ENCODE measurements around the gene BBS2. TPM values are rescaled to one million over a fixed set of nuclear protein-coding genes. Genes with fewer than 3 reads are reported as not detected.

BBS2 gene
- total and polyA plus RNA-seq, 4 donors = 7.1 to 13.8 (median 11.1) TPM

DNA sequence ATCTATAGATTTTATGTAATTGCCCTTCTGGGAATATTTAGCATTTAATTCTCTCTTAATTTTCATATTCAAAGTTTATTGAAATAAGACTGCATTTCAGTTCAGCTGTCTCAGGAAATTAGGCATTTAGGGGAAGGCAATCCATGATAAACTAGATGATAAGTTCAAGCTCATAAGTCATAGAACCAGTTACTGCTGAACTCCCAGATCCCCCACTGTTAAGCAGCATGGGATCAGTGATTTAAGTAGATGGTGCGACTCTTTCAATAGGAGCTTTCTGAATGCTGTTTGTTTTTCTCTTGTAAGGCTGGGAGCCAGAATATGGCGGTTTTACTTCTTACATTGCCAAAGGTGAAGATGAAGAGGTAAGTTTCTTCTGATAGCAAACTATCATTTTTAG lies 44.6 kb downstream of the BBS2 start:
- Histone ChIP-seq H3K4me1 (ENCODE audit: control insufficient read depth in 4 of 4, insufficient read depth in 4 of 4, low read length in 3 of 4) (no peaks in the 10 kb centered on the region), H3K27ac (ENCODE audit: low read depth in 1 of 2, low read length in 2 of 2) (no peak overlapping the region), H3K36me3 (ENCODE audit: control insufficient read depth in 4 of 4, insufficient read depth in 3 of 4, low read depth in 1 of 4, low read length in 3 of 4) (peaks cover 10 to 69% (median 44%) of the 10 kb centered on the region in 4 donors), H3K9ac (ENCODE audit: low read depth in 1 of 2, low read length in 2 of 2) (no peak overlapping the region), H3K4me3 (ENCODE audit: low read depth in 1 of 3, low read length in 3 of 3) (no peak overlapping the region), H3K27me3 (ENCODE audit: control insufficient read depth in 4 of 4, insufficient read depth in 4 of 4, low read length in 3 of 4) (no peaks in the 10 kb centered on the region), H3K9me3 (ENCODE audit: control insufficient read depth in 4 of 4, low read length in 3 of 4) (no peaks in the 10 kb centered on the region)
- 96% methylated on average over 2 of the region's 2 CpGs for WGBS
- TF ChIP-seq SP1 (IDR thresholded peaks at IDR 0.05) = no peak
- no peak for TF ChIP-seq RXRA (IDR thresholded peaks at IDR 0.05)
- no peak for TF ChIP-seq HNF4G (IDR thresholded peaks at IDR 0.05)
- TF ChIP-seq, protein P1, sequence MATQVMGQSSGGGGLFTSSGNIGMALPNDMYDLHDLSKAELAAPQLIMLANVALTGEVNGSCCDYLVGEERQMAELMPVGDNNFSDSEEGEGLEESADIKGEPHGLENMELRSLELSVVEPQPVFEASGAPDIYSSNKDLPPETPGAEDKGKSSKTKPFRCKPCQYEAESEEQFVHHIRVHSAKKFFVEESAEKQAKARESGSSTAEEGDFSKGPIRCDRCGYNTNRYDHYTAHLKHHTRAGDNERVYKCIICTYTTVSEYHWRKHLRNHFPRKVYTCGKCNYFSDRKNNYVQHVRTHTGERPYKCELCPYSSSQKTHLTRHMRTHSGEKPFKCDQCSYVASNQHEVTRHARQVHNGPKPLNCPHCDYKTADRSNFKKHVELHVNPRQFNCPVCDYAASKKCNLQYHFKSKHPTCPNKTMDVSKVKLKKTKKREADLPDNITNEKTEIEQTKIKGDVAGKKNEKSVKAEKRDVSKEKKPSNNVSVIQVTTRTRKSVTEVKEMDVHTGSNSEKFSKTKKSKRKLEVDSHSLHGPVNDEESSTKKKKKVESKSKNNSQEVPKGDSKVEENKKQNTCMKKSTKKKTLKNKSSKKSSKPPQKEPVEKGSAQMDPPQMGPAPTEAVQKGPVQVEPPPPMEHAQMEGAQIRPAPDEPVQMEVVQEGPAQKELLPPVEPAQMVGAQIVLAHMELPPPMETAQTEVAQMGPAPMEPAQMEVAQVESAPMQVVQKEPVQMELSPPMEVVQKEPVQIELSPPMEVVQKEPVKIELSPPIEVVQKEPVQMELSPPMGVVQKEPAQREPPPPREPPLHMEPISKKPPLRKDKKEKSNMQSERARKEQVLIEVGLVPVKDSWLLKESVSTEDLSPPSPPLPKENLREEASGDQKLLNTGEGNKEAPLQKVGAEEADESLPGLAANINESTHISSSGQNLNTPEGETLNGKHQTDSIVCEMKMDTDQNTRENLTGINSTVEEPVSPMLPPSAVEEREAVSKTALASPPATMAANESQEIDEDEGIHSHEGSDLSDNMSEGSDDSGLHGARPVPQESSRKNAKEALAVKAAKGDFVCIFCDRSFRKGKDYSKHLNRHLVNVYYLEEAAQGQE (IDR thresholded peaks at IDR 0.05) = no peak
- no peak for TF ChIP-seq EGR1 (IDR thresholded peaks at IDR 0.05; ENCODE audit: low read depth in 2 of 2)
- no peak for TF ChIP-seq FOXA1 (IDR thresholded peaks at IDR 0.05)
- TF ChIP-seq, protein P2, sequence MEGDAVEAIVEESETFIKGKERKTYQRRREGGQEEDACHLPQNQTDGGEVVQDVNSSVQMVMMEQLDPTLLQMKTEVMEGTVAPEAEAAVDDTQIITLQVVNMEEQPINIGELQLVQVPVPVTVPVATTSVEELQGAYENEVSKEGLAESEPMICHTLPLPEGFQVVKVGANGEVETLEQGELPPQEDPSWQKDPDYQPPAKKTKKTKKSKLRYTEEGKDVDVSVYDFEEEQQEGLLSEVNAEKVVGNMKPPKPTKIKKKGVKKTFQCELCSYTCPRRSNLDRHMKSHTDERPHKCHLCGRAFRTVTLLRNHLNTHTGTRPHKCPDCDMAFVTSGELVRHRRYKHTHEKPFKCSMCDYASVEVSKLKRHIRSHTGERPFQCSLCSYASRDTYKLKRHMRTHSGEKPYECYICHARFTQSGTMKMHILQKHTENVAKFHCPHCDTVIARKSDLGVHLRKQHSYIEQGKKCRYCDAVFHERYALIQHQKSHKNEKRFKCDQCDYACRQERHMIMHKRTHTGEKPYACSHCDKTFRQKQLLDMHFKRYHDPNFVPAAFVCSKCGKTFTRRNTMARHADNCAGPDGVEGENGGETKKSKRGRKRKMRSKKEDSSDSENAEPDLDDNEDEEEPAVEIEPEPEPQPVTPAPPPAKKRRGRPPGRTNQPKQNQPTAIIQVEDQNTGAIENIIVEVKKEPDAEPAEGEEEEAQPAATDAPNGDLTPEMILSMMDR (IDR thresholded peaks at IDR 0.05; ENCODE audit: low read depth, low read length, missing input control) = no peak
- TF ChIP-seq FOXA2 (IDR thresholded peaks at IDR 0.05) = no peak
- TF ChIP-seq HNF4A (conservative IDR thresholded peaks at IDR 0.05) = no peak
- TF ChIP-seq RAD21 (IDR thresholded peaks at IDR 0.05) = no peak
- no peak for TF ChIP-seq GABPA (IDR thresholded peaks at IDR 0.05 in 1 of 2, conservative IDR thresholded peaks at IDR 0.05 in 1 of 2)
- TF ChIP-seq, protein P3, sequence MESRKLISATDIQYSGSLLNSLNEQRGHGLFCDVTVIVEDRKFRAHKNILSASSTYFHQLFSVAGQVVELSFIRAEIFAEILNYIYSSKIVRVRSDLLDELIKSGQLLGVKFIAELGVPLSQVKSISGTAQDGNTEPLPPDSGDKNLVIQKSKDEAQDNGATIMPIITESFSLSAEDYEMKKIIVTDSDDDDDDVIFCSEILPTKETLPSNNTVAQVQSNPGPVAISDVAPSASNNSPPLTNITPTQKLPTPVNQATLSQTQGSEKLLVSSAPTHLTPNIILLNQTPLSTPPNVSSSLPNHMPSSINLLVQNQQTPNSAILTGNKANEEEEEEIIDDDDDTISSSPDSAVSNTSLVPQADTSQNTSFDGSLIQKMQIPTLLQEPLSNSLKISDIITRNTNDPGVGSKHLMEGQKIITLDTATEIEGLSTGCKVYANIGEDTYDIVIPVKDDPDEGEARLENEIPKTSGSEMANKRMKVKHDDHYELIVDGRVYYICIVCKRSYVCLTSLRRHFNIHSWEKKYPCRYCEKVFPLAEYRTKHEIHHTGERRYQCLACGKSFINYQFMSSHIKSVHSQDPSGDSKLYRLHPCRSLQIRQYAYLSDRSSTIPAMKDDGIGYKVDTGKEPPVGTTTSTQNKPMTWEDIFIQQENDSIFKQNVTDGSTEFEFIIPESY (IDR thresholded peaks at IDR 0.05) = no peak
- TF ChIP-seq, protein P4, sequence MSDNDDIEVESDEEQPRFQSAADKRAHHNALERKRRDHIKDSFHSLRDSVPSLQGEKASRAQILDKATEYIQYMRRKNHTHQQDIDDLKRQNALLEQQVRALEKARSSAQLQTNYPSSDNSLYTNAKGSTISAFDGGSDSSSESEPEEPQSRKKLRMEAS (IDR thresholded peaks at IDR 0.05) = no peak
- no peak for TF ChIP-seq JUND (IDR thresholded peaks at IDR 0.05)
- TF ChIP-seq NR2F2 (IDR thresholded peaks at IDR 0.05) = no peak
- no peak for TF ChIP-seq TAF1 (conservative IDR thresholded peaks at IDR 0.05)
- no peak for DNase-seq (ENCODE audit: low spot score)

DNA sequence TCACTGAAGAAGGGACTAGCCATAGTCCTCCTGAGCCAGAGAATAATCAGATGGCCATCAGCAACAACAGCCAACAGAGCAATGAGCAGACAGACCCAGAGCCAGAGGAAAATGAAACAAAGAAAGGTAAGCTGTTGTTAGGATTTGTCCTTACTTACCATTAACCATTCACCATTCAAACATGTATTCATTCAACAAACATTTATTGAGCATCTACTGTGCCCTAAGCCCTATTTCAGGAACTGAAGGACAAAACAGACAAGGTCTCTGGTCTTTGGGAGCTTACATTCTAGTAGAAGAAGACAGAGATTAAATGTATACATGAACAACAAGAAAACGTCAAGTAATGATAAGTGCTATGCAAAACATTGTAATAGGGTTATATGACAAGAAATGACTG lies 49.2 kb downstream of the BBS2 start:
- no peaks in the 10 kb centered on the region for H3K27me3 ChIP-seq (ENCODE audit: control insufficient read depth in 4 of 4, insufficient read depth in 4 of 4, low read length in 3 of 4)
- no peak for DNase-seq (ENCODE audit: low spot score)
- no peak overlapping the region for H3K9ac ChIP-seq (ENCODE audit: low read depth in 1 of 2, low read length in 2 of 2)
- 97% methylated on average over 1 of the region's 1 CpG for WGBS
- H3K9me3 ChIP-seq (ENCODE audit: control insufficient read depth in 4 of 4, low read length in 3 of 4) = no peaks in the 10 kb centered on the region
- no peaks in the 10 kb centered on the region for H3K4me1 ChIP-seq (ENCODE audit: control insufficient read depth in 4 of 4, insufficient read depth in 4 of 4, low read length in 3 of 4)
- H3K27ac ChIP-seq (ENCODE audit: low read depth in 1 of 2, low read length in 2 of 2) = no peak overlapping the region
- TF ChIP-seq GABPA (IDR thresholded peaks at IDR 0.05 in 1 of 2, conservative IDR thresholded peaks at IDR 0.05 in 1 of 2) (no peak), SP1 (IDR thresholded peaks at IDR 0.05) (no peak), HNF4A (conservative IDR thresholded peaks at IDR 0.05) (no peak), RAD21 (IDR thresholded peaks at IDR 0.05) (no peak), NR2F2 (IDR thresholded peaks at IDR 0.05) (no peak)
- TF ChIP-seq, protein P5, sequence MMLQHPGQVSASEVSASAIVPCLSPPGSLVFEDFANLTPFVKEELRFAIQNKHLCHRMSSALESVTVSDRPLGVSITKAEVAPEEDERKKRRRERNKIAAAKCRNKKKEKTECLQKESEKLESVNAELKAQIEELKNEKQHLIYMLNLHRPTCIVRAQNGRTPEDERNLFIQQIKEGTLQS (IDR thresholded peaks at IDR 0.05) = no peak
- H3K4me3 ChIP-seq (ENCODE audit: low read depth in 1 of 3, low read length in 3 of 3) = no peak overlapping the region
- H3K36me3 ChIP-seq (ENCODE audit: control insufficient read depth in 4 of 4, insufficient read depth in 3 of 4, low read depth in 1 of 4, low read length in 3 of 4) = peaks cover 7 to 79% (median 54%) of the 10 kb centered on the region in 4 donors

Data from liver (tissue), 9 donors.